Panc1 (cell line): ENCODE data around the gene KCNN3.

Experiments
- POLR2AphosphoS5 ChIP-seq: IDR thresholded peaks from 2 replicates; pipeline ENCODE4 v1.6.1; 2012; ENCODE audit warnings: mild to moderate bottlenecking, low read depth, low read length, moderate library complexity
- TF ChIP-seq, protein P1 (sequence below): fragments of 450-650 bp; IDR thresholded peaks from 2 replicates; pipeline ENCODE4 v1.5.1; 2017; ENCODE audit warnings: mild to moderate bottlenecking

DNA sequence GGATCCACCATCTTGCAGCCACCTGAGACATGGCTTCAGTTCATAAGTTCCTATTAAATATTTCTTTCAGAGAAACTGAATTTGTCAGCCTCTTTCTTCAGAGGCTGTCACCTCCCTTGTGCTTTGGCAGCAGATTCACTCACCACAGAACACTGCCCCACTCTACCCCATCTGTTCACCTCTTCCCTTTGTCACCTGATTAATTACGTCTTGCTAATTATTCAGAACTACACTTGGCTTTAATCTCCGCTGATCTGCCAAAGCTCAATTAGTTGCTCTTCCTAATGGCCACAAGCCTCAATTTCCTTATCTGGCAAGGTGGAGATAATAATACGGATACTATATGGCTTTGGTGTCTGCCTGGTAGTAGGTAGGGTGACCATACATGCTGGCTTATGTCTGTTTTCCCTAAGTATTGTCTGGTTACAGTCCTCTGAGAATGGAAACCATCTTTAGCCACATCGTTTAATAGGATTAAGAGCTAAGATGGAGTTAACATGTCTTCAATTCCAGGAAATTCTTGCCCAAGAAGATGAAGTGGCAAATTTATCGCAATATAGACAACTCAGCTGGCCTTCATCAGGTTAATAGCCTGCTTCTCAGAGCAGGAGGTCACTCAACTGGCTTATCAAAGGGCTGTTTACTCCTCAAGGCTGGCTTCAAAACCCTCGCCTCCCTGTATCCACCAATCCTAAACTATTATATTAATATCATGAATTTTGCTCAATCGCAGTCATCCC lies 203.9 kb downstream of the KCNN3 start:
- TF ChIP-seq, protein P1, sequence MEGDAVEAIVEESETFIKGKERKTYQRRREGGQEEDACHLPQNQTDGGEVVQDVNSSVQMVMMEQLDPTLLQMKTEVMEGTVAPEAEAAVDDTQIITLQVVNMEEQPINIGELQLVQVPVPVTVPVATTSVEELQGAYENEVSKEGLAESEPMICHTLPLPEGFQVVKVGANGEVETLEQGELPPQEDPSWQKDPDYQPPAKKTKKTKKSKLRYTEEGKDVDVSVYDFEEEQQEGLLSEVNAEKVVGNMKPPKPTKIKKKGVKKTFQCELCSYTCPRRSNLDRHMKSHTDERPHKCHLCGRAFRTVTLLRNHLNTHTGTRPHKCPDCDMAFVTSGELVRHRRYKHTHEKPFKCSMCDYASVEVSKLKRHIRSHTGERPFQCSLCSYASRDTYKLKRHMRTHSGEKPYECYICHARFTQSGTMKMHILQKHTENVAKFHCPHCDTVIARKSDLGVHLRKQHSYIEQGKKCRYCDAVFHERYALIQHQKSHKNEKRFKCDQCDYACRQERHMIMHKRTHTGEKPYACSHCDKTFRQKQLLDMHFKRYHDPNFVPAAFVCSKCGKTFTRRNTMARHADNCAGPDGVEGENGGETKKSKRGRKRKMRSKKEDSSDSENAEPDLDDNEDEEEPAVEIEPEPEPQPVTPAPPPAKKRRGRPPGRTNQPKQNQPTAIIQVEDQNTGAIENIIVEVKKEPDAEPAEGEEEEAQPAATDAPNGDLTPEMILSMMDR: no peak
- TF ChIP-seq POLR2AphosphoS5: no peak
